AG08395 (cell line): ENCODE data around the gene MEIS1.

Experiments
- DNase-seq: peaks from one replicate; pipeline ENCODE4 v3.0.0; 2012; ENCODE audit warnings: mixed read lengths, low spot score

MEIS1 gene

GRCh38 chr2:66566726-66567399, 131.9 kb downstream of the MEIS1 start:
- DNase-seq, result no peak

DNA sequence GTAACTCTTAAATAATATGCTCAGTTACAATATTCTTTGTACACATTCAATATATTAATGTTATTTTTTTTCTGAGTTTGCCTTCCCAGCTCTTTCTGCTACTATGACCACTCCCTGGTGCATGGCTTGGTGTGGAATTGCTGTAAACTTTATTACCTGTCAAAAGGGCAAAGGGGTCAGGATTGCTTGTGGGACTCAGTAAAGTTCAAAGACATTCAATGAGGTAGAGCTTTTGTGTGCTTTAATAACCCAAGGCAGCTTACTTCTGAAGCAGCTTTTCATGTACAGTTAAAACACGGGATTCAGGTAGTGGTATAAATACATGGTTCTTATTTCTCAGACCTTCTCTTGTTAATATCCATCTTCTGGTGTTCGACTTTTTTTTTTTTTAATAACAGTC, 132.8 kb downstream of the MEIS1 start:
- DNase-seq, result no peak

DNA sequence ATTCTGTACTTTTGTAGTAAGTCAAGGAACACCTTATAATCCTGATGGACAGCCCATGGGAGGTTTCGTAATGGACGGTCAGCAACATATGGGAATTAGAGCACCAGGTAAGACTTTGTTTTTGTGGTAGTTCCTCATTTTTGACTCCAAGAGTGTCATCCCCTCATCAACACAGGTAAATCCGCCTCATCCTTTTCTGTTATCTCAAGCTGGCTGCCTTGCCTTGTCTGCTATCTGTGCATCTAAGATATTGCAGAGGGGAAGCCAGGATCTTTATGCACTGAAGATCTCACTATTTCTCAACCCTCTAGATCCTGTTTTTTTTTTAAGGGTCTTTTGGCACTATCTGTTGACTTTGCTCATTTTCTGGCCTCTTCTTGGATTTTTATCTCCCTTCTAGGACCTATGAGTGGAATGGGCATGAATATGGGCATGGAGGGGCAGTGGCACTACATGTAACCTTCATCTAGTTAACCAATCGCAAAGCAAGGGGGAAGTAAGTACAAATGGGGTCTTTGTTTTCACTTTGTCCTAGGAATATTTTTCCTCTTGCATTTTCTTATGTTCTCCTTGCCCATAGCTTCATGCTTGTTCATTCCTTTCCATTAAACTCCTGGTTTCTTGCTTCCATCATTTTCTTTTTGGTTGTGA, 133.8 kb downstream of the MEIS1 start:
- no peak for DNase-seq

DNA sequence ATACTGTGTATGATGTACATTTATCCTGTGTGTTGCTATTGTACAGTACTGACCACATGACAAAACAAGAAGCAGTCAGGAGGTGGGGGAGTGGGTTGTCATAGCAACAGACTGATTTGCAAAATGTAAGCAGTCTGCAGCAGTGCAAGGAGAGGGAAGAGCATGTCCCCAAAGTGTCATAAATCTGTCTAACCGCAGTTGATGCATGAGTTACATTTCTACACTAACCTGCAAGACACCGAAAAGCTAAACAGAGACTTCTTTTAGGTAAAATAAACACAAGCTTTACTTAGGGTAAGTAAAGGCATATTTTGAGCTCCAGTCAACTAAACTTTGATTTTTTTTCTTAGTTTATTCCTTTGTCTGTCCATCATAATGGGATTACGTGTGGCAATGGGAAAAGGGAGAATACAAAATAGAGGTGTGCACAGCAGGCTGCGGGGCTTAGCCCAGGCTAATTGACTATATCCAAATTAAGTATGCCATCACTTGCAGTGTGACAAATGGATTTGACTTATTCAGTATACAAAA, 134.5 kb downstream of the MEIS1 start:
- no peak for DNase-seq

DNA sequence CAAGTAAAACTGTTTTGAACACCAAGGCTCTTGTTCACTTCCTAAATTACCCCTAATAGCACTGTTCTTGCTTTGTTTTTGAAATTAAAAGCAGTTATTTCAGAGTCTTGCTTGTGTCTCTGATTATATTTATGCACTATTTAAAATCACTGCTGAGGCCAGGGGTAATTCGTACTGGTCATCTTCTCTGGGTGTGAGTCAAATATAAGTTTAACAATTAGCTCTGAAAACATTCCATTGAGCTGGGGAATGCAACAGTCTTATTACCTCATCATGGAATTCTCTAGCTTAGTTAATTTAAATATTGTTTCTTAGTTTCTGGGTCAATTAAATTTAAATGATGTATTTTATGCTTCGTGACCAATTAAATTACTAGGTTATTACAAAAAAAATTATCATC, 135.0 kb downstream of the MEIS1 start:
- no peak for DNase-seq

- DNase-seq, result no peak
Observed at GRCh38 chr2:66570471-66570870, 135.5 kb downstream of the MEIS1 start.

DNA sequence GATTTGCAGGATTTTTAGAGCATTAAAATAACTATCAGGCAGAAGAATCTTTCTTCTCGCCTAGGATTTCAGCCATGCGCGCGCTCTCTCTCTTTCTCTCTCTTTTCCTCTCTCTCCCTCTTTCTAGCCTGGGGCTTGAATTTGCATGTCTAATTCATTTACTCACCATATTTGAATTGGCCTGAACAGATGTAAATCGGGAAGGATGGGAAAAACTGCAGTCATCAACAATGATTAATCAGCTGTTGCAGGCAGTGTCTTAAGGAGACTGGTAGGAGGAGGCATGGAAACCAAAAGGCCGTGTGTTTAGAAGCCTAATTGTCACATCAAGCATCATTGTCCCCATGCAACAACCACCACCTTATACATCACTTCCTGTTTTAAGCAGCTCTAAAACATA, 137.0 kb downstream of the MEIS1 start:
- no peak for DNase-seq

DNA sequence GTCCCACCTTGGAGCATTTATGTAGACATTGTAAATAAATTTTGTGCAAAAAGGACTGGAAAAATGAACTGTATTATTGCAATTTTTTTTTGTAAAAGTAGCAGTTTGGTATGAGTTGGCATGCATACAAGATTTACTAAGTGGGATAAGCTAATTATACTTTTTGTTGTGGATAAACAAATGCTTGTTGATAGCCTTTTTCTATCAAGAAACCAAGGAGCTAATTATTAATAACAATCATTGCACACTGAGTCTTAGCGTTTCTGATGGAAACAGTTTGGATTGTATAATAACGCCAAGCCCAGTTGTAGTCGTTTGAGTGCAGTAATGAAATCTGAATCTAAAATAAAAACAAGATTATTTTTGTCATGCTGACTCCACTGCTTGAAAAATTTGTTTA, 137.5 kb downstream of the MEIS1 start:
- no peak for DNase-seq

DNA sequence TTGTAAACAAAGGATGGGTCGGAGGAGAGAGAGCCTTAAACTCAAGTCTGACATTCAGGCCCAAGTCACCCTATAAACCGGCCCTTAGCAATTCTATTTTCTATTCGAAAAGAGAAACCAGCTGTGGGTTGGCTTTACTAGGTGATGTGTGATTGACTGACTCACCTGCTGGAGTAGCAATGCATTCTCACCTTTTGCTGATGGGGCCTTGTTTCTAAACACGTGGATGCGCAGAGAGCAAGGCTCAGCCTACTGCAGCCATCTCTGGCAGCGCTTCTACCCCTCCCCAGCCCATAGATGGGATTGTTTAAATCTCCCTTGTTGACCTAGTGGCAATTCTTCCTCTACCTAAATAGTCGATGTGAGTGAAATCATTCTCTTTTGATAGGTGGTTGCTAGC, 138.5 kb downstream of the MEIS1 start:
- no peak for DNase-seq

- DNase-seq, result no peak
Observed at GRCh38 chr2:66573821-66574233, 138.9 kb downstream of the MEIS1 start.

- peak; percentile 77 for DNase-seq
Observed at GRCh38 chr2:66574701-66575624, 140.0 kb downstream of the MEIS1 start.

- DNase-seq, result peak; percentile 7
Observed at GRCh38 chr2:66575625-66576310, 140.8 kb downstream of the MEIS1 start.

- no peak for DNase-seq
Observed at GRCh38 chr2:66576311-66576560, 141.3 kb downstream of the MEIS1 start.

- DNase-seq, result peak; percentile 25
Observed at GRCh38 chr2:66576561-66577320, 141.8 kb downstream of the MEIS1 start.

DNA sequence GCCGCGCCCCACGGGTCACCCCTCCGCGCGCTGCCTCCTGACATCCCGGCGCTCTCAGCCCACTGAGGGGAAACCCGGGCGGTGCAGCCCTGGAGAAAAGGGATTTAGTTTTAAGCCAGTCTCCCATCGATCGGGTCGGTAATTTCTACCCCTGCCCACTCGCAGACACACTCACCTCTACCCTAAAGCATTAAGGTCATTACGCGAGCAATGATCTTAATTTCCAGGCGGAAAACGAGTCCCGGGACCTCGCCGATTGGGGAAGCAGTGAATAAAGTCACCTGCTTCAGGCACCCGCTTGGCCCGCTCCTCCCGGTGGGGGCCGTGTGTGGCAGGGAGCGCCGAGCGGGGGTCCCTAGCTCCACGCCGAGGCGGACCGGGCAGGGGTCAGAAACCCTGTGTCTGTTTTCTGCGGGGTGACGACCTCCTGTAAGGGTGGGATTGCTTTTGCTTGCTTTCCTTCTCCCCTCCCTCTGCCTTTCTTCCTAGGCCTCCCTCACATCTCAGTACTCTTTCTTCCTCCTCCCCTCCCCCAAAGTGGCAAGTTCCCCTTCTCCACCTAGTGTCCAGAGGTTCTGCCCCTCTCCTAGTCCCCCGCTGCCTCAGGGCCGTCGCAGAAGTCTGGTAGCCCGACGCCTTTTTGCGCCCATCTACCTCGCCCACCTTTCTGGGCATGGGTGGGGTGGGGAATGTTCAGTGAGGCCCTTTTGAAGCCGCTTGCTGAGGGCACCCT, 142.6 kb downstream of the MEIS1 start:
- no peak for DNase-seq

DNA sequence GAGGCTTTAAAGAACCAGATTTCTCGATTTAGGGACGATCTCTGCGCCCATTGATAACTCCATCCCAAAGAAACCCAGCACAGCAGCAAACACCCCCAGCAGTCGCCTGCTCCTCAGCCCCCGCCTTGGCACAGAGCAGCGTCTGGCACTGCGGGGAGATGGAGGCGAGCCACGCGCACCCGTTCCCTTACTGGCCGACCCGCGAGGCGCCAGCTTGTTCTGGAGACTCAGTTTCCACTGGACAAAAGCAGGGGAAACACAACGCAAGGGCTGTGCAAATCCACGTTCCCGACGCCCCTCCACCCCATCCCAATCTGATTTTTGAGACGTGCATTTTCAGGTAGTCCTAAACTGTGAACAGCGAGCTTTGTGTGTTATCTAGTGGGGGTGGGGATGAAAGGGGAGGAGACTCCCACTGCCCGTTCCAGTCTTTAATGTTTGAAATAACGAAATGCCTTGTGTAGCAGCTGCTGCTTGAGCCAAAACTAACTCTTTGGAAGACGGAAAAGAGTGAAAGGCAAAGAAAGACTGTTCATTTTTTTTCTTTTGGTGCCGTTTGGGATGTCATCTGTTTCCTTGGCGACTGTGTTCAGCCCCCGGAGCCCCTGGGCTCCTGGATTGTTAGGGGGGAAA, 143.2 kb downstream of the MEIS1 start:
- DNase-seq, result no peak

- no peak for DNase-seq
Observed at GRCh38 chr2:66578687-66579106, 143.8 kb downstream of the MEIS1 start.

DNA sequence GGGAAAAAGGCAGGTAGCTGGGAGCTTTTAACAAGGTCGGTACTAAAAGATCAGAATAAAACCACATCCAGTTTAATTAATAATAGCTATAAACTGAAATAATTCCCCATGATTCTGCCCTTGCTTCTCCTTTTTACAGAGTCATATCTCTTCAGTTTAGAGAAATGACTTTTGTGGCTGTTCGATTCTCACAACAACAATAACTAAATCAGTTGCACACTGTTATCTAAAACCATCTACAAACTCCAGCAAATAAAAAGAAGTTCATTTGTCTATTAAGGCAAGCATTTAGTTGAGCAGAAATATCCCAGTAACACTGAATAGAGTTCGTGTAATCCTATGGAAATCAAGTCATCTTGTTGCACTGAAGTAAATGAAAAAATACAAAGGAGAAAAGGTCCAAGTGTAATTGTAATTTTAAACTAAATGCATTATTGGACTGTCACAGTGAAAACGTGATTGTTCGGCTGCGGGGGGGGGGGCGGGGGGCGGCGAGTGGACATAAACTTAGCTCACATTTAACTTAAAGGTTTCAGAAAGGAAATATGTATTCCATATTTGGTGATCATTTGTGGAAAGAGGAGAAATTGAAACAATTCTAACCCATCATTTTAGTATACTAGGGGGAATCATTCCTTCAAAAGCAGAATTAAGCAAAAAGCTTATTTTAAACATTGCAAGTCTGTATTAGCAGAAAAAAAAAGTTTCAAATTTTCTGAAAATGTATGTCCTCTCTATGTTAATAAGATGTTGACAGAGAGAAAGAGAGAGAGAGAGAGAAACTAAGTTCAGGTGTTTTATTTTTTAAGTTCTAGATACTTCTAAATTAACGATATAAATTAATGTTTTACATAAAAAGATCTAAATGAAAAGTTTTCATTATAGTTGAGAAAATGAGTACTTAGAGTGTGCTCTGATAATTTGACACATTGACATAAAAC, 144.5 kb downstream of the MEIS1 start:
- no peak for DNase-seq
